ENCODE measurements around the gene RTN4RL2. TPM values are rescaled to one million over a fixed set of nuclear protein-coding genes. Genes with fewer than 3 reads are reported as not detected.

RTN4RL2 gene
- polyA plus RNA-seq, 3 donors, result 1.4 to 3.0 (median 1.7) TPM

DNA sequence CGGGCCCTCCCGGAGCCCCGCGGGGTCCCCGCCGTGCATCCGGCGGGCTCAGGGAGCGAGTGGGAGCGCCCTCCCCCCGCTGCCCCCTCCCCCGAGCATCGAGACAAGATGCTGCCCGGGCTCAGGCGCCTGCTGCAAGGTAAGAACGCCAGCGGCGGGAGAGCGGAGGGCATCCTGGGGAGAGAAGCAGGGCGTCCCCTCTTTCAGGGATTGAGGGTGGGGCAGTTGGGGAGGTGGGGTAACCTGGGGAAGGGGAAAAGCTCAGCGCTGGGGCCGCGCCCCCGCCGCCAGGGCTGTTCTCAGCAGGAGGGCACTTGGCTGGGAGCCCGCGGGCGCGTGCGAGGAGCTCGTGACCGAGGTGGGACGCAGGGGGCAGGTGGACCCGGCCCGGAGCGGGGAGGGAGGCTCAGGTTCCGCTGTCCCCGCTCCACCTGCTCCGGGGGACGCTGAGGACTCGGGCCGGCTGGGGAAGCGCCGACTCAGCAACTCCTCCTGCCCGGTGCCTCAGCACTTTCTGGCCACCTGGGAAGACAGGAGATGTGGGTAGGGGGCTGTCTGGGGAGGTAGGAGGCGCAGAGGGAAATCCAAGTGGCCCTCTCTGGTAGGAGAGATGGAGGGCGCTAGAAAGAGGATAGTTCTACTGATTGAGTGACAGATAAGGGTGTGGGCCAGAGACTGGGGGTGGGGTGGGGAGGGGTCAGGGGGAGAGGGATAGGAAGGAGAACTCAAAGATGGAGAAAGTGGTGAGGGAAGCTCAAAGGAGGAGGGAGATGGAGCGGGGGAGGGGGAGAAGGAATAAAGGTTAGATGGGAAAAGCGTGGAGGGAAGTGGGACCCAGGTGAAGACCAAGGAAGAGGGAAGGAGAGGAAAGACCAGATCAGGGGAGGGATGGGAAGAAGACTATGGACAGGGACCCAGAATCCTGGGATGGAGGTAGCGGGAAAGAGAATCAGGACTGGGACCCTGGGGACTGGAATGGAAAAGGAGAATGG lies 726 bp downstream of the RTN4RL2 start:
- DNase-seq (ENCODE audit: low read depth in 3 of 3, low spot score in 2 of 3), result no peak

DNA sequence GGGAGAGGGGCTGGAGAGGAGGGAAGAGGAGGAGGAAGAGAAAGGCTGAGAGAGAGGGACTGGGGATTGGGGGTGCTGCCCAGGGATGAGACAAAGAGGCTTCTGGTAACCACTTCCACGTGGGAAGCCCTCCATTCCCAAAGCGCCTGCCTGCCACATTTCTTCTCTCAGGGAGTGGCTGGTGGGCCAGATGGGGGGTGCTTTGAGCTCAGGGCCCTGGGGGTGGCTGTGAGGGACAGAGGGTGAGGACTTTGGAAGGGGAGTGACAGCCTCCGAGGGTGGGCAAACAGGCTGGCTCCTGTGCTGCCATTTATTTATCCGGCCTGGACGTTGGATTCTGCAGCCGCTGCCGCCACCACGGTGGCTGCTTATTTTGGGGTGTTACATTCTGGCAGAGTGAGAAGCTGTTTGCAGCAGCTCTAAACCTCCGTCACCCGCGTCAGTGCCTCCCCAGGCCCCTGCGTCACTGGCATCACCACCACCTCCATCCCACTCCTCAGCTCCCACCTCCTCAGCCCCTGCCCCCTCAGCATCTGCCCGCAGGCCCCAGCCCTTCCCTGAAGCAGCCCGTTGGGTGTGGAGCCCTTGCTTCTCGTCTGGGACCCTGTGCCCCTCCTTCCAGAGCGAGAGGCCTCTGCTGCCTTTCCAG lies 1.6 kb downstream of the RTN4RL2 start:
- DNase-seq (ENCODE audit: low read depth in 3 of 3, low spot score in 2 of 3), result no peak

DNA sequence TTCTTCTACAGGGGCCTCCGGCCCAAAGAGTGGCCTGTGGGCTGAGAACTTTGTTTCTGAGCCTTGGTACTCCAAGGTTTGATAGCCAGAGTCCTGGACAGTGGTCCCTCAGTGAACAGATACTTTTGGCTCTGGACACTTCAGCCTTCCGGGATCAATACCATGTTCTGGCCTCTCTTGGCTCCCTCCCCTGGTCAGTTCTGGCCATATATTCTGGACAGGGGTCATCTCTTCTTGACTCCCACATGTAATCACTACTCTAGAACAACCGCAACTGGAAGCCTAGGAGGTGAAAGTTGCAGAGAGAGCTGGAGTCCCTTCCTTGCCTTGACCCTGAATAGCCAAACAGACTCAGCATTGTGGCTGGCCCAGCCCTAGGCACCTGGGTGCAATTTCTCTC lies 2.3 kb downstream of the RTN4RL2 start:
- DNase-seq (ENCODE audit: low read depth in 3 of 3, low spot score in 2 of 3), result no peak

DNA sequence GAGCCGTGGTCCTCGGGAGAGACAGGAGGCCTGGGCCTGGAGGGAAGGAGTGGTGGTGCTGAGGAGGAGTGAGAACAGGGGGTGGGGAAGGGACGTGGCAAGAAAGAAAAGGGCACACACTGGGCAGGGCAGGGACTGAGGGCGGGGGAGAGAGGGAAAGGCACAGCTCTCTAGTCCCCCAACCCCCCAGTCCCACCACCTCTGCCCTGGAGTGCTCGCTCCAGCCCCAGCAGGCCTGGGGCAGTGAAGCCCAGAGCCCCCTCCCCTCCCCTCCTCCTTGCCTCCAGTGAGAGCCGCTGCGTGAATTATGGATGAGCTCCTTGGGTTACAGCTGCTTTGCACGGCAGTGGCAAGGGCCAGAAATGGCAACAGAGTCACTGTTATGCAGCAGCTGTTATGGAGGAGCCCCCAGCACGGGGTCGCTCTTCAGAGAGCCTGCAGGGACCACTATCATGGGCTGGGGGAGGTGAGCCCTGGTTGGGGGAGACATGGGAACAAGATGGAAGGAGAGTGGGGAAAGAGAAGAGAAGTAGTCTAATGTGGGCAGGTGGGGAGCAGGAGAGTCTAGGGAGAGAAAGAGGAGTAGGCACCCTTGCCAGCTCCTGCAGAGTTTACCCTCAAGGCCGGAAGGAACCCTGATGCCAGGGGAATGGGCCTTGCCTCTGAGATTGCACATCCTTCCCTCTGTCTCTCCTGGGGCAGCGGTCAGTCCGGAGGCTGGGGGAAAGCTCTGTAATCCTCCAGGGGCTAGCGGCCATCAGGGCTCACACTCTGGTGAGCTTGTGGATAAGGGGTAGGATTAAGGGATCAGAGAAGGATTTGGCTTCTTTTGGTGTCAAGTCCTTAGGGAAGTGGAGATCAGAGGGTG lies 3.6 kb downstream of the RTN4RL2 start:
- no peak for DNase-seq (ENCODE audit: low read depth in 3 of 3, low spot score in 2 of 3)

- DNase-seq (ENCODE audit: low read depth in 3 of 3, low spot score in 2 of 3), result no peak
Measured at GRCh38 chr11:57464539-57465181, 4.3 kb downstream of the RTN4RL2 start.

DNA sequence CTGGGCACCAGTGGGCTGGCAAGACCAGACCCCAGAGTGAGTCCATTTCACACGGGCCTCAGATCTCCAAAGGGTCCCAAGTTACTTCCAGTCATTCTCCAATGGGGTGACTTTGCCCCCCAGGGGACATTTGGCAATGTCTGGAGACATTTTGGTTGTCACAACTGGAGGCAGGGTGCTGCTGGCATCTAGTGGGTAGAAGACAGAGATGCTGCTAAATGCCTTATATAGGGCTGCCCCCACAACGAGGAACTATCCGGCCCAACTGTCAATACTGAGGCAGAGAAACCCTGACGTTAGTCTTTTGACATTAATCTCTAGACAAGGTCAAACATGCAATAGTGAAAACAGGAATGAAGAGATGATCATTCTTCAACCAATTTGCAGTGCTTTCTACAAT lies 6.4 kb downstream of the RTN4RL2 start:
- DNase-seq (ENCODE audit: low read depth in 3 of 3, low spot score in 2 of 3), result no peak

GRCh38 chr11:57467508-57468157 lies 7.3 kb downstream of the RTN4RL2 start:
- DNase-seq (ENCODE audit: low read depth in 3 of 3, low spot score in 2 of 3), result no peak

DNA sequence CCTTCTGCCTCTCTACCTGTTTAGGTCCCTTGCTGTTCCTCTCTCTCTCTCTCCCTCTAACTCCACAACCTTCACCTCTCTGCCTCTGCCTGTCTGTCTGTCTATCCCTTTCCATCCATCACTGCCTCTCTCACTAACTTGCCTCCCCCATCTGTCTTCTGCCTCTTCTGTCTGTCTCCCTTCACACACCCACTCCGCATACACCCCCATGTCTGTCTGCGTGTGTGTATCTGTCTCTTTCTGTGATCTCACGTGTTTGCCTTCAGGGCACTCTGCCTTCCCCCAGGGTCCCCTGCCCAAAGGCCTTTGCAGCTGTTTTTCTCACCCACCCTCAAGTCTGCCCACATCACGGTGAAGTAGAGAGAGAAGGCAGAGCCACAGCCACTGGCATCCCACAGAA lies 7.9 kb downstream of the RTN4RL2 start:
- no peak for DNase-seq (ENCODE audit: low read depth in 3 of 3, low spot score in 2 of 3)

DNA sequence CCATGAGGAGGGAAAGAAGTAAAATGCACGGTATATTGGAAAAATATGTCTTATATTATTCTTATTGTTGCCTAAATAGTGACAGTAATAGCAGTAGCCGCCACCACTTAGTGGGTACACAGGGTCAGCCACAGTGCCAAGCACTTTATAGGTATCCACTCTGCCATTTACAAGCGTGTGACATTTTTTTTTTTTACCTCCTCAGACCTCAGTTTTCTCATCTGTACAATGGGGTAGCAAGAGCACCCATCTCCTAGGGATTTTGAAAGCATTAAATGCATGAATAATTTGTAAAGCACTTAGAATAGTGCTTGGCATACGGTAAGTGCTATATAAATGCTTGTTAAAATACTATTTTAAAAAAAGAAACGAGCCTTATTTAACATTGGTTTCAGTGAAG lies 8.9 kb downstream of the RTN4RL2 start:
- DNase-seq (ENCODE audit: low read depth in 3 of 3, low spot score in 2 of 3), result no peak

DNA sequence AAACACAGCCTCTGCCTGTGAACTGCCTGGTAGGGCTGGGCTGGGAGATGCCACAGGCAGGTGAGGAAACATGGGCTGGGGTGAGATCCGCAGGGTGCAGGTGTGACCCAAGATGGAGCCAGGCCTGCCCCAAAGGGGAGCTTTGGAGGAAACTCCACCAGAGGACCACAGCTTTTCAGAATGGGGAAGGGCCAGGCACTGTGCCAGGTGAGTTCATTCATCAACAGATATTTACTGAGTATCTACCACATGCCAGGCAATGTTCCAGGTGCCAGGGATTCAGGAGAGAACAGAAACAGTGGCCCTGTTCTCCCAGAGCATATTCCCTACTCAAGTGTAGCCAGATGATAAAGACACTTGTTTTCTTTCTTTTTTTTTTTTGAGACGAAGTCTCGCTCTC lies 11.2 kb downstream of the RTN4RL2 start:
- no peak for DNase-seq (ENCODE audit: low read depth in 3 of 3, low spot score in 2 of 3)

GRCh38 chr11:57473285-57473841 lies 13.0 kb downstream of the RTN4RL2 start:
- DNase-seq (ENCODE audit: low read depth in 3 of 3, low spot score in 2 of 3), result no peak

DNA sequence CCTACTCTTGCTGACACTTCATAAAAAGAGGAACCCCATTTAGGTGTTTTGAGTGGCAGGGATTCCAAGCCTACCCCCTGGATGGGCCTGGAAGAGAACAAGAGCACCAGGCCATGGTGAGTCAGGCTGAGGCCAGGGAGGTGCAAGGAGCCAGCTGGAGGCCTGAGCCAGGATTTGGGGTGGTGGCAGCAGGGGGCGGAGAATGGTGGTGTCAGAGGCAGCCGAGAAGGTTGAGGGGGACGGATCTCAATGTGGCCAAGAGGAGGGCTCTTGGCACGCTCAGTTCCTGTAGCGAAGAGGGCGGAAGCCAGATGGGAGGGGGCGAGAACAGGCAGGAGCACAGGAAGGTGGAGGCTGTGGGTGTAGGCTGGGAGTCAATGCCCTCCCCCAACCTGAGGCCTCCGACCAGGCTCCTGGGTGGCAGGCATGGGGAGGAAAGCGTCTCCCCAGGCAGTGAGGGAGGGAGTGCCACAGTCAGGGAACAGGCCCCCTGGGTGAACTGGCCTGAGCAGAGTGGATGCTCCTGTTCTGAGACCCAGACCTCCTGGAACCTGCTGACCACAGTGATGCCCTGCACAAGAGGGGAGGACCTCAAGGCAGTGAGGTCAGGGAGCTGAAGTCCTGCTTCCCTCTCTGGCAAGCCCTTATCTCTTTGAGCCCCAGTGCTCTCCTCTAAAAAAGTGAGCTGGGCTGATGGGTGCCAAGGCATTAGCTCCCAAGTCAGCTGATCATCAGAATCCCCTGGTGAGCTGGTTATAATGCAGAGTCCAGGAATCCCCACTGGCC lies 13.9 kb downstream of the RTN4RL2 start:
- no peak for DNase-seq (ENCODE audit: low read depth in 3 of 3, low spot score in 2 of 3)

DNA sequence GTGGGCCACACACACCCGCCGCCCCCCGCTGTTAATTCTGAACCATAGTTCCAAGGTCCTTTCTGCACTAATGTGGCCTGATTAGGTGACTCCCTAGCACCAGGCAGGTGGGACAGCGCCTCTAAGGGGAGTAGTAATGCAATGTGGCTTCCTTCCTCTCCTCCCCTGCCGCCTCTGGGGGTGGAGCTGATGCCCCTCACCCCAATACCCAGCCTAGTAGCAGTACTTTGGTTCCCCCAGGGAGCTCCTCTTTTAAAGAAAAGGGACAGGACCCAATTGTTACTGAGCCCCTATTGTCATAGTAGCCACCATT lies 14.4 kb downstream of the RTN4RL2 start:
- no peak for DNase-seq (ENCODE audit: low read depth in 3 of 3, low spot score in 2 of 3)

DNA sequence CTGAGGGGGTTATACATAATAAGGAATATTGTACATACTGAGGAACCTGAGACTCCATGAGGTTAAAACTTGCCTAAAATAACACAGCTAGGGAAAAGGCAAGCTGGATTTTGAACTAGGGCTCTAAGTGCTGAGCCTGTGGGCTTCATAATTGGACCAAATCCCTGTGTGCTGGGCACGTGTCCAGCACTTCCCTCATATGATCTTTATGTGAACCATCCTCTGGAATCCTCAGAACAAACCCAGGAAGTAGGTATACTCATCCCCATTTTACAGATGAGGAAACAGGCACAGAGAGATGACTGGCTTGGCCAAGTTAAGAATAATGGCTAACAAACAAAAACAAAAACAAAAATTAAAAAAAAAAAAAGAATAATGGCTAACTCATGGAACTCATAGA lies 14.9 kb downstream of the RTN4RL2 start:
- DNase-seq (ENCODE audit: low read depth in 3 of 3, low spot score in 2 of 3), result no peak

DNA sequence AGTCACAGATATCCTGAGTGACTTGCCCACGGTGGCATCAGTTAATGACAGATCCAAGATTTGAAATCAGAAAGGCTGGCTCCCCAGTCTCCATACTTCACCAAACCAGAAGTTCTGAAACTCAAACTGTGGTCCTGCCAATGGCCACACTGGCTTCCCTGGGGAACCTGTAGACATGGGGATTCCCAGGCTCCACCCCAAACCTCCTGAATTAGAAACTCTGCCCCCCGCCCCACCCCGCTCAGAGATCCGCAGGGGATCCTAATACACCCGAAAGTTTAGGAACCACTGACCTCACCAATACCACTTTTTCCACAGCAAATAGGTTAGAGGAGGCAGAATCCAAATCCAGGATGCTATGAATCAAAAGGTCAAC lies 15.3 kb downstream of the RTN4RL2 start:
- no peak for DNase-seq (ENCODE audit: low read depth in 3 of 3, low spot score in 2 of 3)

- no peak for DNase-seq (ENCODE audit: low read depth in 3 of 3, low spot score in 2 of 3)
Measured at GRCh38 chr11:57476047-57476756, 15.9 kb downstream of the RTN4RL2 start.

- no peak for DNase-seq (ENCODE audit: low read depth in 3 of 3, low spot score in 2 of 3)
Measured at GRCh38 chr11:57476757-57477506, 16.6 kb downstream of the RTN4RL2 start.

Data from right renal cortex interstitium (tissue), 3 donors.